AG04450 (cell line): ENCODE results near the gene ESR1. TPM values are rescaled to one million over a fixed set of nuclear protein-coding genes. Genes with fewer than 3 reads are reported as not detected.

Experiments
- CTCF ChIA-PET: fragments of 300-600, 350-600 bp; formaldehyde crosslinking; extraction: SDS; loops from one replicate; lab custom pipeline; 2022; ENCODE audit warnings: antibody characterized with exemption, inconsistent platforms; lab: Charles Lee
- POLR2A ChIA-PET: fragments of 350-600 bp; formaldehyde crosslinking; extraction: SDS; loops from one replicate; lab custom pipeline; 2021; ENCODE audit warnings: antibody characterized with exemption, inconsistent platforms; lab: Yijun Ruan, JAX
- DNase-seq: peaks from one replicate; pipeline ENCODE4 v3.0.0-alpha.2; 2011; ENCODE audit warnings: low read depth, low spot score
- H3K27ac ChIP-seq: one replicate; pipeline ENCODE4 v1.5.1; 2012; ENCODE audit warnings: low read depth, low read length, control low read depth
- H3K27me3 ChIP-seq: one replicate; pipeline ENCODE4 v1.6.0; 2012; ENCODE audit warnings: low read length; ENCODE audit not compliant: control insufficient read depth, insufficient read depth
- H3K4me3 ChIP-seq: 2 replicates; pipeline ENCODE4 v1.5.1; 2011; ENCODE audit warnings: mild to moderate bottlenecking, low read depth, low read length, control low read depth
- H3K9me3 ChIP-seq: 2 replicates; pipeline ENCODE4 v1.5.1; 2012; ENCODE audit warnings: low read length; ENCODE audit not compliant: control insufficient read depth, insufficient read depth
- CTCF ChIP-seq: IDR thresholded peaks from 2 replicates; pipeline ENCODE4 v1.5.1; 2011; ENCODE audit warnings: low read depth, low read length, control low read depth, inconsistent platforms
- polyA minus RNA-seq: library from RNA; depleted of rRNA, polyadenylated mRNA; stranded (reverse); fragments of >200 nt; gene quantifications from 2 replicates; pipeline ENCODE4 v1.2.3, GENCODE V29; 2011; rRNA and poly(A)+ RNA removed
- polyA plus RNA-seq: library from polyadenylated mRNA; depleted of rRNA; stranded (reverse); fragments of >200 nt; gene quantifications from 2 replicates; pipeline ENCODE4 v1.2.3, GENCODE V29; 2011; rRNA removed

Gene ESR1
- 0.02 TPM in 1 of 2 replicates, not detected in the other for polyA plus RNA-seq
- polyA minus RNA-seq: not detected in 2 replicates

- ChIA-PET POLR2A (no interaction called here), CTCF (no interaction called here)
- H3K4me3 ChIP-seq: no peak within 1 kb of the TSS
- H3K9me3 ChIP-seq: no peaks in the 10 kb centered on the region; the same call in 1 of the 2 replicates
- H3K27me3 ChIP-seq: peaks cover 31% of the 10 kb centered on the region
- DNase-seq: no peak
- no peak within 1 kb of the TSS for H3K27ac ChIP-seq
- TF ChIP-seq CTCF: no peak
These were observed at the start of gene ESR1 for GRCh38 chr6:151807513-151808370. Gene ESR1 (plus strand): TSS chr6:151807682. CDS start chr6:151807913, 231 bp downstream.

- H3K9me3 ChIP-seq: no peaks in the 10 kb centered on the region
- TF ChIP-seq CTCF: no peak
- H3K27me3 ChIP-seq: no peaks in the 10 kb centered on the region
- H3K4me3 ChIP-seq: no peak overlapping the region
- no peak overlapping the region for H3K27ac ChIP-seq
- ChIA-PET POLR2A (no interaction called here), CTCF (interaction anchor here (1.5 kb wide), 1 partner anchor 364 kb away, joined by 5 read pairs; no protein-coding TSS in a partner anchor)
- DNase-seq: no peak
These were observed 47.0 kb upstream of the ESR1 start for GRCh38 chr6:151760486-151760885.

DNA sequence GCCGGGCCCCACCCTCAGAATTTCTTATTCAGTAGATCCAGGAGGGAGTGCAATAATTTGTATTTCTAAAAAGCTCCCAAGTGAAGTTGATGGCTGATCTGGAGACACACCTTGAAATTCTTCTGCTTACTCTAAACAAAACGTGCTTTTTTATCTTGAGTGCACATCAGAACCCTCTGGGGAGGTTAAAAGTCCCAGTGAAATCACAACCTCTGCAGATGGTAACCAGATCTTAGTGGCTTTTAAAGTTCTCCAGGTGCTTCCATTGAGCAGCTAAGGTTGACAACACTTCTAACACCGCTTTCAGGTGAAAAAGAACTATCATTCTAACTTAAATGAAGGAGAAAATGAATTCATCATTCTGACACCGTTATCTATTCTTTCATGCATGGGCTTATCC lies 45.6 kb upstream of the ESR1 start:
- Histone ChIP-seq H3K4me3 (no peak overlapping the region), H3K9me3 (no peaks in the 10 kb centered on the region), H3K27me3 (no peaks in the 10 kb centered on the region), H3K27ac (no peak overlapping the region)
- POLR2A ChIA-PET: no interaction called here
- DNase-seq: no peak
- no peak for TF ChIP-seq CTCF
- CTCF ChIA-PET: interaction anchor here (1.4 kb wide), 1 partner anchor 363 kb away, joined by 5 read pairs; no protein-coding TSS in a partner anchor

GRCh38 chr6:151762817-151763216 lies 44.7 kb upstream of the ESR1 start:
- no peaks in the 10 kb centered on the region for H3K9me3 ChIP-seq
- POLR2A ChIA-PET: no interaction called here
- H3K4me3 ChIP-seq: no peak overlapping the region
- CTCF ChIA-PET: interaction anchor here (1.4 kb wide), 1 partner anchor 362 kb away, joined by 5 read pairs; no protein-coding TSS in a partner anchor
- no peak for DNase-seq
- TF ChIP-seq CTCF: no peak
- H3K27me3 ChIP-seq: no peaks in the 10 kb centered on the region
- H3K27ac ChIP-seq: no peak overlapping the region

GRCh38 chr6:151763303-151763702 lies 44.2 kb upstream of the ESR1 start:
- CTCF ChIA-PET: interaction anchor here (0.7 to 1.4 kb wide), 3 partner anchors 359 to 362 kb away, joined by 3 to 5 read pairs (median 4); no protein-coding TSS in a partner anchor
- TF ChIP-seq CTCF: peak; percentile 57
- no peak for DNase-seq
- POLR2A ChIA-PET: no interaction called here
- H3K27ac ChIP-seq: no peak overlapping the region
- H3K27me3 ChIP-seq: no peaks in the 10 kb centered on the region
- peak overlapping the region; percentile 5; the same call in 1 of the 2 replicates for H3K4me3 ChIP-seq
- H3K9me3 ChIP-seq: no peaks in the 10 kb centered on the region
